Measurements from ENCODE around the gene SCARB2.

Gene SCARB2

GRCh38 chr4:76224171-76224570, 10.5 kb upstream of the SCARB2 start:
- no peak for DNase-seq

GRCh38 chr4:76219299-76220055, 5.9 kb upstream of the SCARB2 start:
- no peak for DNase-seq

- no peak for DNase-seq
These were observed 3.6 kb upstream of the SCARB2 start for GRCh38 chr4:76216975-76217814.

GRCh38 chr4:76216524-76216923, 2.9 kb upstream of the SCARB2 start:
- no peak for DNase-seq

GRCh38 chr4:76215077-76215476, 1.5 kb upstream of the SCARB2 start:
- DNase-seq = no peak

DNA sequence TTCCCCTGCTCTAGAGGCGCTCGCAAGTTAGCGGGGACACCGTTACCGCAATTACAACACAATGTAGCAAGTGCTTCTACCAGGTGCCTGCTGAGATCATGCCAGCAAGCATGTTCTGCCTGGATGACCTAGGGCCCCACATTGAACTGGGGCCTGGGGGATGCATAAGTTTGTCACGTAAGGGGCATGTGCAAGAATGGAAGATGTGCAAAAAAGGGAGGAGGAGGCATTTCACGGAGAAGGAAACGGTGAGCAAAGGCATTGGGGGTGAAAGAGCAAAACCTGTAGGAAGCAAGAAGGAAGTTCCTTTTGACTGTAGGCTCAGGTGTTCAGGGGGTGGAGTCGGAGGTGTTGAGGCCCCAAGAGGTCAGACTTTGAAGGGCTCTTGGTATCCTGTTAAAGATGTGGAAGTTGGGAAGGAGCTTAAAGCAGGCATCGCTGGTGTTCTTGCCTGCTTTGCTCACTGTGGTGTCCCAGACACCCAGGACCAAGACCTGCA, 602 bp upstream of the SCARB2 start:
- DNase-seq = no peak

GRCh38 chr4:76212851-76213414, 691 bp downstream of the SCARB2 start:
- no peak for DNase-seq

- DNase-seq = no peak
These were observed 1.6 kb downstream of the SCARB2 start for GRCh38 chr4:76211769-76212708.

- DNase-seq = no peak
These were observed 3.2 kb downstream of the SCARB2 start for GRCh38 chr4:76210452-76210851.

GRCh38 chr4:76209881-76210280, 3.7 kb downstream of the SCARB2 start:
- no peak for DNase-seq

DNA sequence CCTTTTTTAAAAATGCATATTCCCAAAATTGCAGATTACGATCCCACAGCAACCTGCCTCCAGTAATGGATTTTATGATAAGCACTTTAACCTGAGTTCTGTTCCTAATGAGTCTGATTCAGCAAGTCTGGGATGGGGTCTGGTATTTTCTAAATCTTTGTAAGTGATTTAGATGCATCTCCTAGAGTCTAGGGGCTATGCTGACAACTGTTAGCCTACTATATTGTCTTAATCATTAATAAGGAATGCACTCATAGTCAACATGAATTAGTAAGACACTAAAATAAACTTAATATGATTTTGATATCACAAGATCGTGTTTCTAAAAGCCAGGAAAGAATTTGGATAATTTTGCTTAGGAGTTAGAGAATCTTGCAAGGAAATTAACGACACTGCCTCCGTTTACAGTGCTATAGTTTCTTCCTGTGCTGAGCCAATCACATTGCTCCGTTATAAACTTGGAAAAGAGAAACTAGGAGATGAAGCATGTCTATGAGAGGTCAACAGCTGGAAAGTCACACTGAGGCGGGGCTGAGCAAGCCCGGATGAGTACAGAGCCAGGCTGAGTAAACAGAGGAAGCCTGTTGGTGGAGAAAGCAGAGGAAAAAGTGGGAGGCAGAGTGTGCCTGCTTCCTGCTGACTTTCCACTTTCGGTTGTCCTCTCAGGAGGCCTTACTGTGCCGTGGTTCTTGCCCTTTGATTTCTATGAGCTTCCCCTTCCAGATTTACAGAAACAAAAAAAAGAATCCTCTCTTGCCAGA, 5.4 kb downstream of the SCARB2 start:
- no peak for DNase-seq

DNA sequence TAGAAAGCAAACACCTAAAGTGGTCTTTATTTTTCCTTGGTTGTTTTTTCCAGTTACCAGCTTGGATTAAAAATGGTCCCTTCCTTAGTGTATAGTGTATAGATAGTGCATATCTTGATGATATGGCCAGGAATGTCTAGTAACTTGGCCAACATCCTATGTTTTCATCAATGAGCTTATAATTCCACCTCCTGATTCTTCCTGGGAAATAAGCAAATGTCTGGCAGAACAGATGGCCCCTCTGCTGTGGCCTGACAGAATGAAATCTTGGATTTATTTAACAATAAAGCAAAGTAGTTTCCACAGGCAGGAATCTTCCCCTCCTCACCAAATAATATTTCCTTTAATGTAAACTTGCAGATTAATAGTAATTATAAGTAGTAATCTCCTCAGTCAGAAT, 6.1 kb downstream of the SCARB2 start:
- no peak for DNase-seq

- no peak for DNase-seq
These were observed 7.2 kb downstream of the SCARB2 start for GRCh38 chr4:76206222-76206942.

DNA sequence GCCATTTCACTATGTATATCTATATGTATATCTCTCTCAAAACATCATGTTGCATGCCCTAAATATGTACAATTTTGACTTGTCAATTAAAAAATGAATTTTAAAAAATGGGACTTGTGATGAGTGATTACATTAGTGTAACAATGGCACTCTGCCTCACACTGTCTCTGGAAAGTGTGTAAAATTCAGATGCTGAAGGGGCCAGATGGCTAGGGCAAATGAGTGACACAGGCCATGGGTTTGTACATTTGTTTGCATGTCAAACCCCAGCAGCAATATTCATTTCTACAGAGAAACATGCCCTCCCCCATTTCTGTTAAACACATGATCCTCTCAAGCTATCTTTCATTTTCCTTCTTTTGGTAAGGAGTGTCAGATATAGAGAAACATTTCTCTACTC, 8.1 kb downstream of the SCARB2 start:
- no peak for DNase-seq

DNA sequence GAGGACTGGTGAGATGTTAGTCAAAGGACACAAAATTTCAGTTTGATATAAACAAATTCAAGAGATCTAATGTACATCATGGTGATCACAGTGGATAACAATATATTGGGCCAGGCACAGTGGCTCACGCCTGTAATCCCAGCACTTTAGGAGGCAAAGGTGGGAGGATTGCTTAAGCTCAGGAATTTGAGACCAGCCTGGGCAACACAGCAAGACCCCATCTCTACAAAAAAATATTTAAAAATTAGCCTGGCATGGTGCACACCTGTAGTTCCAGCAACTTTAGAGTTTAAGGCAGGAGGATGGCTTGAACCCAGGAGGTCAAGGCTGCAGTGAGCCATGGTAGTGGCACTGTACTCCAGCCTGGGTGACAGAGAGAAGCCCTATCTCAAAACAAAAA, 8.7 kb downstream of the SCARB2 start:
- no peak for DNase-seq

- no peak for DNase-seq
These were observed 10.1 kb downstream of the SCARB2 start for GRCh38 chr4:76203541-76203940.

DNA sequence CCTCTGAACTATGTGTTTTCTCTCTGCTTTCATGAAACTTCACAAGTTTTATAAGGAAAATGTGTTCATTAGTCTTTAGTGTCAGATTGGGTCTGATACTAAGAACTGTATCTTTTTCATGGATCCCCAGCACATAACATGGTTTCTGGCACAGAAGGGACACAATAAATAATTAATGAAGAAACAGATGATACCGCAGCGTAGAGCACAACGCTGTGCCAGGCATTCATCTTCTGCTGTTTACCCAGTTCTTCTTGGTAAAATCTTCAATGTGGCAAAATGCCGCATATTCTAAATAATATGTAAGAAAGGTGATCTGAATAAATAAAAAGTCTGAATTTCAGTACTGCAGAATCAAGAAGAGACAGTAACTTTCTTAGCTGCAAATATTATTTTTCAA, 12.3 kb downstream of the SCARB2 start:
- DNase-seq = no peak

- DNase-seq = no peak
These were observed 12.8 kb downstream of the SCARB2 start for GRCh38 chr4:76200771-76201231.

- no peak for DNase-seq
These were observed 13.9 kb downstream of the SCARB2 start for GRCh38 chr4:76199664-76200211.

DNA sequence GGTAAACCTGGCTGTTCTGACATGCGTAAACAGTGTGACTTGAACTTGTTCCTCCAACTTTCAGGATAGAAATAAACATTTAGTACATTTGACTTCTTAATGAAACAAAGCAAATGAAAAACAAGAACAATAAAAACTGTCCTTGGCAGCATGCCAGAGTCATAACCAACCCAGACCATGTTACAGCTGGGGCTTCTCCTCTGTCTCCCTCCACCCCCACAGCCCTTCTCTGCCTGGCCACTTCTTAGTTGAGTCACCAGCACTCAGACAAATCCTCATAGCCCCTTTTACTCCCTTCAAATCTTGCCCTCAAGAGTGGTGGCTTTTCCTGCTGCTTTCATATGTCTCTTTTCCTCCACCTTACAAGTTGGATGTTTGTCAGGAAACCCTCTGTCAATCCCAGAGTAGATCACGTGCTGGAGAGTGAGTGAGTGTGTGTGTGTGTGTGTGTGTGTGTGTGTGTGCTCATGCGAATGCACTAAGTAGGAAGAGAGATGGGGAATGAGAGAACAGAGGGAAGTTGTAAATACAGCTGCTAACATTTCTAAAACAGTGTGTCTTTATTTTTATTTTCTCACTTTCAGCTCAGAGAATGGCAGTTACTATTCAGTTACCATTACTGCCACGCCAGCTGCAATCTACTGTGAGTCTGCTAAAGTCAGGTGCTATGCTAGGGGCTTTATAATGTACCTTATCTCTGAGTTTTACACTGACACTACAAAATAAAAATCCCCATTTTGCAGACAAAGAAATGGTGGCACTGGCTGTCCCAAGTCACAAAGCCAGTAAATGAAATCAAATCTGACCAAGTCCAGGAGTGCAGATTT, 15.0 kb downstream of the SCARB2 start:
- DNase-seq = peak; percentile 12 to 60

All from NCI-H1930 (cell line).